Measurements from ENCODE around the gene CEACAM7. TPM values are rescaled to one million over a fixed set of nuclear protein-coding genes. Genes with fewer than 3 reads are reported as not detected.

CEACAM7 gene
- total RNA-seq, 1 experiment from 2014 or later = not detected

GRCh38 chr19:41646589-41647204, 41.4 kb downstream of the CEACAM7 start:
- Histone ChIP-seq H3K18ac (ENCODE audit: insufficient read length, low read depth, low read length) (no peak overlapping the region), H3K56ac (ENCODE audit: insufficient read length, low read depth, low read length) (no peak overlapping the region), H3K4me2 (ENCODE audit: insufficient read depth, insufficient read length, low read length) (no peak overlapping the region), H3K4ac (ENCODE audit: low read depth, low read length) (no peak overlapping the region), H3K79me1 (ENCODE audit: insufficient read depth, low read depth, low read length, poor library complexity, severe bottlenecking) (no peaks in the 10 kb centered on the region), H2BK20ac (ENCODE audit: low read depth, low read length, poor library complexity, severe bottlenecking) (no peak overlapping the region), H3K9me3 (ENCODE audit: control insufficient read depth, low read depth, low read length) (peaks cover 42% of the 10 kb centered on the region), H2BK12ac (ENCODE audit: insufficient read length, low read depth, low read length) (no peak overlapping the region), H3K23ac (ENCODE audit: insufficient read length, low read depth, low read length) (no peak overlapping the region), H3K23me2 (ENCODE audit: insufficient read length, low read depth, low read length, poor library complexity, severe bottlenecking) (no peaks in the 10 kb centered on the region), H3K4me1 (ENCODE audit: insufficient read depth, low read length) (no peaks in the 10 kb centered on the region), H2AFZ (ENCODE audit: low read length) (no peak overlapping the region), H3K27ac (ENCODE audit: insufficient read length, low read depth, low read length) (no peak overlapping the region), H4K5ac (ENCODE audit: insufficient read length, low read depth, low read length) (no peak overlapping the region), H2BK120ac (ENCODE audit: low read depth, low read length, poor library complexity, severe bottlenecking) (no peak overlapping the region), H2BK15ac (ENCODE audit: low read depth, low read length) (no peak overlapping the region), H2BK5ac (ENCODE audit: insufficient read length, low read length) (no peak overlapping the region), H4K8ac (replicated peaks; ENCODE audit: insufficient read length, low read depth, low read length) (no peak overlapping the region), H4K20me1 (ENCODE audit: control insufficient read depth, insufficient read depth, insufficient read length) (no peaks in the 10 kb centered on the region), H3K27me3 (ENCODE audit: insufficient read depth, low read length) (no peaks in the 10 kb centered on the region), H3K79me2 (ENCODE audit: insufficient read depth, low read length) (no peaks in the 10 kb centered on the region), H3T11ph (ENCODE audit: low read length) (no peak overlapping the region), H2AK5ac (ENCODE audit: insufficient read length, low read length) (no peak overlapping the region), H3K14ac (ENCODE audit: insufficient read depth, low read length) (no peak overlapping the region), H4K91ac (ENCODE audit: insufficient read length, low read depth, low read length) (no peak overlapping the region), H3K9ac (ENCODE audit: extremely low read depth, insufficient read length, low read length) (no peak overlapping the region)
- peaks cover 55 to 65% of the 10 kb centered on the region in 2 experiments for H3K9me3 Mint-ChIP-seq
- H3K36me3 Mint-ChIP-seq (ENCODE audit: insufficient read depth in 1 of 3, low read depth in 3 of 3) = peaks cover 0 to 24% (median 0%) of the 10 kb centered on the region in 3 experiments; a peak in 5 of 7 replicates
- H3K4me1 Mint-ChIP-seq = no peaks in the 10 kb centered on the region
- no peak for DNase-seq
- no peak overlapping the region for H3K4me3 Mint-ChIP-seq
- no CpG with 5 or more reads among the region's 14 CpGs for WGBS (ENCODE audit: extremely low coverage, insufficient read length, low lambda C conversion rate)
- no peaks in the 10 kb centered on the region; the same call in 1 of the 2 replicates for H3K27me3 Mint-ChIP-seq (ENCODE audit: low read depth)
- TF ChIP-seq CTCF (conservative IDR thresholded peaks at IDR 0.05) = peak; percentile 56
- no peak overlapping the region for H3K27ac Mint-ChIP-seq
